ENCODE data around the gene GFPT1. TPM values are rescaled to one million over a fixed set of nuclear protein-coding genes. Genes with fewer than 3 reads are reported as not detected.

The GFPT1 gene
- total and polyA plus RNA-seq, 3 experiments from 2014 or later = 10.7 to 40.0 (median 38.7) TPM

DNA sequence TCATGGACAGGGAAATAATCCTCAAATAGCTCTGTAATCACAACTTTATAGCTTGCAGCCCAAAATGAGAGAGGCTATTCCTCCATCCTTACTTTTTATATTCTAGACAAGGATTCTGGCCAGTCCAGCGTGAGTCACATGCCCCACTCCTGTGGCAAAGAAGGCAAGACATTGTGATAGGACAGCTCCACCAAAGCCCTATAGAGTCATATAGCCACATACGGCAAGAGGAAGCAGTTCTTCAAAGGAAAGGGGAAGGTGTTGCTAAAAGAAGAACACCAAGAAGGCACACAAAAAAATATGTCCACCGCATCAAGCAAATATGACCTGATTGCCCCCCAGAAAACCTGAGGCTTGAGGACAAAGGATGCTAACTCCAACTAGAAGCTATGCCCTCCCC is 3.4 kb upstream of the GFPT1 start:
- H3K4me3 Mint-ChIP-seq = no peak overlapping the region
- Histone ChIP-seq H3K27me3 (ENCODE audit: insufficient read depth, low read length, poor library complexity, severe bottlenecking) (no peaks in the 10 kb centered on the region), H3K9me3 (ENCODE audit: low read length) (no peaks in the 10 kb centered on the region), H3K36me3 (ENCODE audit: insufficient read depth, low read length) (no peaks in the 10 kb centered on the region), H3K4me1 (ENCODE audit: insufficient read depth, low read length) (peaks cover 18% of the 10 kb centered on the region), H3K4me3 (ENCODE audit: low read length) (no peak overlapping the region), H3K27ac (ENCODE audit: low read depth, low read length) (no peak overlapping the region)
- ChIA-PET POLR2A (interaction anchor here (0.6 kb wide), 1 partner anchor 46 kb away, joined by 8 read pairs; no protein-coding TSS in a partner anchor), CTCF (interaction anchor here (1.0 kb wide), 1 partner anchor 16 kb away, joined by 3 read pairs; no protein-coding TSS in a partner anchor)
- H3K27ac Mint-ChIP-seq = no peak overlapping the region
- H3K9me3 Mint-ChIP-seq = no peaks in the 10 kb centered on the region
- no peak for DNase-seq
- peaks cover 21 to 25% (median 23%) of the 10 kb centered on the region in 3 donors for H3K4me1 Mint-ChIP-seq
- peaks cover 6 to 15% (median 7%) of the 10 kb centered on the region in 3 donors for H3K36me3 Mint-ChIP-seq
- no peaks in the 10 kb centered on the region for H3K27me3 Mint-ChIP-seq

GRCh38 chr2:69390001-69390400 is 3.0 kb upstream of the GFPT1 start:
- H3K4me1 Mint-ChIP-seq = peaks cover 21 to 28% (median 27%) of the 10 kb centered on the region in 3 donors
- ChIA-PET POLR2A (interaction anchor here (0.6 to 0.9 kb wide), 2 partner anchors 46 to 47 kb away, joined by 3 to 8 read pairs; partner anchors contain the start of gene NFU1), CTCF (interaction anchor here (0.9 to 1.3 kb wide), 2 partner anchors 9 to 47 kb away, joined by 3 read pairs; partner anchors contain the start of gene NFU1)
- no peaks in the 10 kb centered on the region for H3K27me3 Mint-ChIP-seq
- H3K36me3 Mint-ChIP-seq = peaks cover 6 to 13% (median 7%) of the 10 kb centered on the region in 3 donors
- Histone ChIP-seq H3K9me3 (ENCODE audit: low read length) (no peaks in the 10 kb centered on the region), H3K27me3 (ENCODE audit: insufficient read depth, low read length, poor library complexity, severe bottlenecking) (no peaks in the 10 kb centered on the region), H3K36me3 (ENCODE audit: insufficient read depth, low read length) (no peaks in the 10 kb centered on the region), H3K27ac (ENCODE audit: low read depth, low read length) (no peak overlapping the region), H3K4me3 (ENCODE audit: low read length) (no peak overlapping the region), H3K4me1 (ENCODE audit: insufficient read depth, low read length) (peaks cover 19% of the 10 kb centered on the region)
- no peak overlapping the region for H3K4me3 Mint-ChIP-seq
- no peaks in the 10 kb centered on the region for H3K9me3 Mint-ChIP-seq
- H3K27ac Mint-ChIP-seq = no peak overlapping the region
- DNase-seq = no peak

- CTCF ChIA-PET = interaction anchor here (0.9 to 1.3 kb wide), 2 partner anchors 10 to 48 kb away, joined by 3 read pairs; partner anchors contain the start of gene NFU1
Measured at GRCh38 chr2:69389271-69389670, 2.2 kb upstream of the GFPT1 start.

GRCh38 chr2:69387770-69388481 is 899 bp upstream of the GFPT1 start:
- POLR2A ChIA-PET = interaction anchor here (2.2 kb wide), 1 partner anchor 49 kb away, joined by 9 read pairs; the partner anchor contains the start of gene NFU1
- H3K36me3 Mint-ChIP-seq = peaks cover 0 to 4% (median 0%) of the 10 kb centered on the region in 3 donors
- no peaks in the 10 kb centered on the region for H3K9me3 ChIP-seq (ENCODE audit: low read length)
- no peaks in the 10 kb centered on the region for H3K36me3 ChIP-seq (ENCODE audit: insufficient read depth, low read length)
- no peaks in the 10 kb centered on the region for H3K9me3 Mint-ChIP-seq
- peaks cover 0 to 2% of the 10 kb centered on the region in 2 donors for H3K27me3 Mint-ChIP-seq
- DNase-seq = no peak
- peaks cover 21% of the 10 kb centered on the region for H3K4me1 ChIP-seq (ENCODE audit: insufficient read depth, low read length)
- H3K27ac ChIP-seq (ENCODE audit: low read depth, low read length) = peak overlapping the region; percentile 80
- peak overlapping the region; percentile 73 for H3K4me3 ChIP-seq (ENCODE audit: low read length)
- peak overlapping the region; percentile 83 to 97 (median 91) for H3K4me3 Mint-ChIP-seq
- CTCF ChIA-PET = interaction anchor here (1.0 kb wide), 1 partner anchor 12 kb away, joined by 5 read pairs; no protein-coding TSS in a partner anchor
- peak overlapping the region; percentile 80 to 97 (median 88) for H3K27ac Mint-ChIP-seq
- H3K4me1 Mint-ChIP-seq = peaks cover 31 to 45% (median 42%) of the 10 kb centered on the region in 3 donors
- no peaks in the 10 kb centered on the region for H3K27me3 ChIP-seq (ENCODE audit: insufficient read depth, low read length, poor library complexity, severe bottlenecking)

More at GRCh38 chr2:69389271-69389670, 2.2 kb upstream of the GFPT1 start:
- POLR2A ChIA-PET = interaction anchor here (0.9 kb wide), 1 partner anchor 48 kb away, joined by 3 read pairs; the partner anchor contains the start of gene NFU1
- no peaks in the 10 kb centered on the region for H3K9me3 Mint-ChIP-seq
- Histone ChIP-seq H3K9me3 (ENCODE audit: low read length) (no peaks in the 10 kb centered on the region), H3K4me3 (ENCODE audit: low read length) (no peak overlapping the region), H3K27me3 (ENCODE audit: insufficient read depth, low read length, poor library complexity, severe bottlenecking) (no peaks in the 10 kb centered on the region), H3K27ac (ENCODE audit: low read depth, low read length) (no peak overlapping the region), H3K4me1 (ENCODE audit: insufficient read depth, low read length) (peaks cover 19% of the 10 kb centered on the region), H3K36me3 (ENCODE audit: insufficient read depth, low read length) (no peaks in the 10 kb centered on the region)
- H3K27me3 Mint-ChIP-seq = peaks cover 0 to 2% of the 10 kb centered on the region in 2 donors
- peaks cover 26 to 34% (median 31%) of the 10 kb centered on the region in 3 donors for H3K4me1 Mint-ChIP-seq
- H3K36me3 Mint-ChIP-seq = peaks cover under 1 to 7% (median under 1%) of the 10 kb centered on the region in 3 donors
- DNase-seq = no peak
- H3K4me3 Mint-ChIP-seq = peak overlapping the region in 2 of 7 donors; percentile 32 to 48
- H3K27ac Mint-ChIP-seq = no peak overlapping the region

DNA sequence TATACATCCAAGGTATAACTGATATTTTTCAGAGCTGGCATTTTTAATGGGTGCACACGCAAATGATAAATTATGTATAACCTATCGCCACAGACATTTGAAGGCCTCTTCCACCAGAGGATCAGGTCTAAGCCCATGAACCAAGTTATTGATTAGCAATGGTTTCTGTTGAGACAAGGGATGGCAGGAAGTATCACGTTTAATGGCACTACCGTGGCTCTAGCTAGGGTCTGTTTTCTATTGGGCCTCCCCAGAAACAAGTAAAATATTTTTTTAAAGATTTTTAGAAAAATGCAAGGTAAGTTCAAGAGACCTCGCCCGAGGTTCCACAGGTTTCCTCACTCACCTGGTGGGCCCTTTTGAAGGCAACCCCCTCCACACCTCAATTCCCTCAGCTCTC is 667 bp downstream of the GFPT1 start:
- POLR2A ChIA-PET = interaction anchor here (0.6 to 2.2 kb wide), 2 partner anchors 51 to 1751 kb away, joined by 5 to 9 read pairs; partner anchors contain the start of gene NFU1

GRCh38 chr2:69385443-69386151 is 1.4 kb downstream of the GFPT1 start:
- no peaks in the 10 kb centered on the region for H3K9me3 ChIP-seq (ENCODE audit: low read length)
- H3K4me1 Mint-ChIP-seq = peaks cover 41 to 62% (median 58%) of the 10 kb centered on the region in 3 donors
- no peaks in the 10 kb centered on the region for H3K9me3 Mint-ChIP-seq
- peak overlapping the region; percentile 73 for H3K4me3 ChIP-seq (ENCODE audit: low read length)
- no peak for DNase-seq
- H3K4me1 ChIP-seq (ENCODE audit: insufficient read depth, low read length) = peaks cover 27% of the 10 kb centered on the region
- peak overlapping the region in 7 of 8 donors; percentile 69 to 97 (median 84) for H3K27ac Mint-ChIP-seq
- CTCF ChIA-PET = interaction anchor here (0.6 to 1.6 kb wide), 3 partner anchors 9 to 54 kb away, joined by 3 to 6 read pairs (median 3); no protein-coding TSS in a partner anchor
- H3K36me3 ChIP-seq (ENCODE audit: insufficient read depth, low read length) = no peaks in the 10 kb centered on the region
- H3K36me3 Mint-ChIP-seq = peaks cover 0 to 13% (median 0%) of the 10 kb centered on the region in 3 donors
- POLR2A ChIA-PET = interaction anchor here (0.7 to 2.2 kb wide), 2 partner anchors 12 to 52 kb away, joined by 4 to 9 read pairs; partner anchors contain the start of gene NFU1
- H3K27me3 Mint-ChIP-seq = peaks cover 0 to 2% of the 10 kb centered on the region in 2 donors
- H3K27ac ChIP-seq (ENCODE audit: low read depth, low read length) = peak overlapping the region; percentile 80
- no peaks in the 10 kb centered on the region for H3K27me3 ChIP-seq (ENCODE audit: insufficient read depth, low read length, poor library complexity, severe bottlenecking)
- peak overlapping the region; percentile 83 to 97 (median 91) for H3K4me3 Mint-ChIP-seq

More for the DNA sequence above, 667 bp downstream of the GFPT1 start:
- Histone ChIP-seq H3K4me1 (ENCODE audit: insufficient read depth, low read length) (peaks cover 27% of the 10 kb centered on the region), H3K9me3 (ENCODE audit: low read length) (no peaks in the 10 kb centered on the region), H3K4me3 (ENCODE audit: low read length) (peak overlapping the region; percentile 73), H3K27ac (ENCODE audit: low read depth, low read length) (peak overlapping the region; percentile 80), H3K36me3 (ENCODE audit: insufficient read depth, low read length) (no peaks in the 10 kb centered on the region), H3K27me3 (ENCODE audit: insufficient read depth, low read length, poor library complexity, severe bottlenecking) (no peaks in the 10 kb centered on the region)
- peaks cover 0 to 2% of the 10 kb centered on the region in 2 donors for H3K27me3 Mint-ChIP-seq
- peak in 1 of 5 donors; percentile 3 for DNase-seq
- no peaks in the 10 kb centered on the region for H3K9me3 Mint-ChIP-seq
- H3K27ac Mint-ChIP-seq = peak overlapping the region; percentile 72 to 97 (median 85)
- peaks cover 0 to 10% (median 0%) of the 10 kb centered on the region in 3 donors for H3K36me3 Mint-ChIP-seq
- H3K4me1 Mint-ChIP-seq = peaks cover 38 to 57% (median 53%) of the 10 kb centered on the region in 3 donors
- peak overlapping the region; percentile 83 to 97 (median 91) for H3K4me3 Mint-ChIP-seq
- CTCF ChIA-PET = interaction anchor here (0.6 to 1.6 kb wide), 4 partner anchors 10 to 53 kb away, joined by 3 to 6 read pairs (median 3); partner anchors contain the start of gene NFU1

DNA sequence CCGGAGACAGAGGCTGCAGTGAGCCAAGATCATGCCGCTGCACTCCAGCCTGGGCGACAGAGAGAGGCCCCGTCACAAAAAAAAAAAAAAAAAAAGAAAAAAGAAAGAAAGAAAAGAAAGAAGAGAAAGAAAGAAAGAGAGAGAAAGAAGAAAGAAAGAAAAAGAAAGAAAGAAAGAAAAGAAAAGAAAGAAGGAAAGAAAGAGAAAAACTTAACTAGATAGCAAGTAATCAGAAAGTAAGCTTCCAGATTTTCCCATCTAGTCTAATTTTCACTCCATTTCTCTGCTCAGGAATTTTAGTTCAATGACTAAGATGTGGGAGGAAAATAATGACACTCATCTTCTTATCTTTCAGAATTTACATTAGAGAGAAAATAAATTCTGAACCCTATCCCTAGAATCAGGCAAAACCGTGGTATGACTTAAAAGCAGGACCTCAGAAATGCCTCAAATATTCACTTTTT is 2.4 kb downstream of the GFPT1 start:
- peaks cover 44 to 65% (median 61%) of the 10 kb centered on the region in 3 donors for H3K4me1 Mint-ChIP-seq
- DNase-seq = no peak
- peak overlapping the region in 1 of 8 donors; percentile 9 for H3K27ac Mint-ChIP-seq
- H3K36me3 Mint-ChIP-seq = peaks cover 0 to 16% (median 0%) of the 10 kb centered on the region in 3 donors
- no peaks in the 10 kb centered on the region for H3K9me3 Mint-ChIP-seq
- peak overlapping the region in 1 of 7 donors; percentile 53 for H3K4me3 Mint-ChIP-seq
- no peaks in the 10 kb centered on the region for H3K27me3 ChIP-seq (ENCODE audit: insufficient read depth, low read length, poor library complexity, severe bottlenecking)
- no peaks in the 10 kb centered on the region for H3K9me3 ChIP-seq (ENCODE audit: low read length)
- no peak overlapping the region for H3K27ac ChIP-seq (ENCODE audit: low read depth, low read length)
- peaks cover 0 to 2% of the 10 kb centered on the region in 2 donors for H3K27me3 Mint-ChIP-seq
- peaks cover 27% of the 10 kb centered on the region for H3K4me1 ChIP-seq (ENCODE audit: insufficient read depth, low read length)
- no peak overlapping the region for H3K4me3 ChIP-seq (ENCODE audit: low read length)
- ChIA-PET CTCF (no interaction called here), POLR2A (interaction anchor here (0.7 kb wide), 1 partner anchor 13 kb away, joined by 4 read pairs; no protein-coding TSS in a partner anchor)
- H3K36me3 ChIP-seq (ENCODE audit: insufficient read depth, low read length) = no peaks in the 10 kb centered on the region

Measured in CD8-positive, alpha-beta memory T cell (primary cell).